ENCODE data around the gene MALSU1.

- no peak for TF ChIP-seq CTCF (IDR thresholded peaks at IDR 0.05)
- TF ChIP-seq TP53 (CRISPR knock-in tag; IDR thresholded peaks at IDR 0.05): no peak
- TF ChIP-seq CEBPB (IDR thresholded peaks at IDR 0.05): peak; percentile 55 to 76; a peak in 3 of 4 replicates
- no peak for TF ChIP-seq RAD21 (conservative IDR thresholded peaks at IDR 0.05 in 1 of 2, IDR thresholded peaks at IDR 0.05 in 1 of 2)
- no peak for TF ChIP-seq ATOH8 (CRISPR knock-in tag; IDR thresholded peaks at IDR 0.05; ENCODE audit: low read depth)
- TF ChIP-seq POLR2AphosphoS2 (conservative IDR thresholded peaks at IDR 0.05; ENCODE audit: low read length): no peak
- TF ChIP-seq PBX3 (IDR thresholded peaks at IDR 0.05): no peak
- no peak for TF ChIP-seq SMC3 (IDR thresholded peaks at IDR 0.05)
- no peak for TF ChIP-seq HMGXB4 (CRISPR knock-in tag; IDR thresholded peaks at IDR 0.05; ENCODE audit: borderline replicate concordance)
- no peak for TF ChIP-seq MYC (IDR thresholded peaks at IDR 0.05; ENCODE audit: borderline replicate concordance, low read length)
These were observed 33.9 kb downstream of the MALSU1 start for GRCh38 chr7:23332910-23333612.
